Muscle layer of duodenum (tissue), 2 donors: Measurements from ENCODE around the gene PDGFC.

Experiments
- H3K27ac ChIP-seq: one replicate; pipeline ENCODE4 v1.7.0; 2013; ENCODE audit warnings: mild to moderate bottlenecking, low read length
- H3K27me3 ChIP-seq: one replicate; pipeline ENCODE4 v1.7.0; 2013; ENCODE audit warnings: low read depth, mild to moderate bottlenecking, control low read depth, low read length
- H3K36me3 ChIP-seq, 2 donors: one replicate each; pipeline ENCODE4 v1.7.0; 2013; ENCODE audit warnings: low read length in 2 of 2, control low read depth in 1 of 2, mild to moderate bottlenecking in 1 of 2; ENCODE audit not compliant: insufficient read depth in 2 of 2, control insufficient read depth in 1 of 2
- H3K4me1 ChIP-seq, 2 donors: one replicate each; pipeline ENCODE4 v1.7.0; 2013; ENCODE audit warnings: low read length in 2 of 2, mild to moderate bottlenecking in 2 of 2, control low read depth in 1 of 2, moderate library complexity in 1 of 2; ENCODE audit not compliant: insufficient read depth in 2 of 2, control insufficient read depth in 1 of 2
- H3K4me3 ChIP-seq, 2 donors: one replicate each; pipeline ENCODE4 v1.7.0; 2013; ENCODE audit warnings: low read length in 2 of 2, low read depth in 1 of 2, mild to moderate bottlenecking in 1 of 2
- H3K9me3 ChIP-seq, 2 donors: one replicate each; pipeline ENCODE4 v1.7.0; 2013; ENCODE audit warnings: low read length in 2 of 2, control low read depth in 1 of 2, mild to moderate bottlenecking in 1 of 2; ENCODE audit not compliant: control insufficient read depth in 1 of 2
- donor health status: healthy.

PDGFC gene

GRCh38 chr4:156971676-156972378 is at the start of gene PDGFC:
Gene PDGFC, minus strand, starts transcription at chr4:156971799. Its CDS starts 896 bp downstream, at chr4:156970903.
- Histone ChIP-seq H3K4me3 (peak within 1 kb of the TSS; percentile 68 to 91), H3K27me3 (no peaks in the 10 kb centered on the region), H3K36me3 (no peaks in the 10 kb centered on the region), H3K27ac (peak within 1 kb of the TSS; percentile 92), H3K4me1 (peaks cover 9 to 11% of the 10 kb centered on the region in 2 donors), H3K9me3 (no peaks in the 10 kb centered on the region)

DNA sequence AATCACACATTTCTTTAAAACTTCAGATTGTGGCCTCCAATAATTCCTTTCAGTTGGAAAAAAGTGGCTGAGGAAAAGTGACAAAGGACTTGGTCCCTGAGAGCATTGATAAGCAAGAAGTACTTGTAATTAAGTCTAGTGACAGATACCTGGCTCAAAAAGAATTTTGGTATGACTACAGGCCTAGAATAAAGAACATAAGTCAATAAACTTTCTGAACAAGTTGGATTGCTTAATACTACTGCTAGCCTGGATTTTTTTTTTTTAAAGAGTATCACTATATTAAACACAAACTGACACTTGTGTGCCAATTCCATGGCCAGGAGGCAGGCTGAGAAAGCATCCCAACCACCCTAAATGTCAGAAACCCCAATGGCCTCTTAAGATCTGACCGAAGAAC is 49.3 kb upstream of the PDGFC start:
- Histone ChIP-seq H3K4me3 (no peak overlapping the region), H3K36me3 (no peaks in the 10 kb centered on the region), H3K4me1 (no peaks in the 10 kb centered on the region), H3K27me3 (no peaks in the 10 kb centered on the region), H3K27ac (no peak overlapping the region), H3K9me3 (no peaks in the 10 kb centered on the region)

DNA sequence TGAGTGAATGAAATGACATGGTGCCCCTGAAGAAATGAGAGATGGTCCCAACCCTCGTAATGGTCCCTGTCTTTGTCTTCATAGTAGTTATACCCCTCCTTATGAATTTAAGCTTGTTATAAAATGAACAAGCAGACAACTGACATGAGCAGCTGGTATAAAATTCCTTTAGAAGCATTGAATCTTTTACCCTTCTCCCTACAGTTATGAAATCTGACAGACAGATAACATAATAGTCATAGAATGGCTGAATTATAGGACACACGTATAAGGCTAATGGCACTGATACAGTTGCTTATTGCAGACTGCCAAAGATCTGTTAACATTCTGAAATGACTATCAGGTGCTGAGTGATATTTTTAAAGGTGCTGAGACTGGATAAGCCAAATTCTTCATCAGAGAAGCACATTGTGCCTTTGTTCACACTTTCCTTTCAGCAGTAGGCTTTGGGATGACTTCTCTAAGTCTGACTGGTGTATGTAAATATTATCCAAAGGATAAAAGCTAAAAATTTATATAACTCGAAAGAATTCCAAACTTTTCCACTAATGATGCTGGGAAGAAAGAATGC is 47.4 kb upstream of the PDGFC start:
- Histone ChIP-seq H3K27ac (no peak overlapping the region), H3K4me1 (no peaks in the 10 kb centered on the region), H3K4me3 (no peak overlapping the region), H3K27me3 (no peaks in the 10 kb centered on the region), H3K9me3 (no peaks in the 10 kb centered on the region), H3K36me3 (no peaks in the 10 kb centered on the region)

- H3K27me3 ChIP-seq = no peaks in the 10 kb centered on the region
- H3K36me3 ChIP-seq = no peaks in the 10 kb centered on the region
- H3K9me3 ChIP-seq = no peaks in the 10 kb centered on the region
- no peak overlapping the region for H3K27ac ChIP-seq
- no peak overlapping the region for H3K4me3 ChIP-seq
- H3K4me1 ChIP-seq = no peaks in the 10 kb centered on the region
These were observed 43.3 kb upstream of the PDGFC start for GRCh38 chr4:157014621-157015591.

GRCh38 chr4:157013656-157014055 is 42.1 kb upstream of the PDGFC start:
- no peaks in the 10 kb centered on the region for H3K27me3 ChIP-seq
- H3K9me3 ChIP-seq = no peaks in the 10 kb centered on the region
- H3K4me3 ChIP-seq = no peak overlapping the region
- H3K4me1 ChIP-seq = no peaks in the 10 kb centered on the region
- H3K36me3 ChIP-seq = no peaks in the 10 kb centered on the region
- H3K27ac ChIP-seq = no peak overlapping the region

DNA sequence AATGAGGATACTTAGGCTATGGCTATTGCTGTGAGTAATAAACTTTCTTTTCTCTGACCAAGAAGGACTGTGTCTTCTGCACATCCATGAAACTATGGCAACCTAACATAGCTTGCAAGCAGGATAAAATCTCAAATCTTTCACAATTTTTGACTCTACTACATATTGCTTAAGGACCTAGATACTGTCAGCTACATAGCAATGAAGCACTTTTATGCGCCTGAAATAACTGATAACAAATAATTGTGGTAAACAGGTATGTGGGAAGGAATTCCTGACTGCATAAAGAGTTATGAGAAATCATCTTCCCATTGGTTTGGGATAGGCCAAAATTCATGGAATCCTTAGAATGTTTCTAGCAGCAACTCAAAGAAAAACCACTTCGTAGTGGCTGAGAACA is 41.2 kb upstream of the PDGFC start:
- Histone ChIP-seq H3K9me3 (no peaks in the 10 kb centered on the region), H3K27ac (no peak overlapping the region), H3K4me3 (no peak overlapping the region), H3K4me1 (no peaks in the 10 kb centered on the region), H3K36me3 (no peaks in the 10 kb centered on the region), H3K27me3 (no peaks in the 10 kb centered on the region)

- no peak overlapping the region for H3K27ac ChIP-seq
- H3K9me3 ChIP-seq = no peaks in the 10 kb centered on the region
- H3K4me3 ChIP-seq = no peak overlapping the region
- H3K36me3 ChIP-seq = no peaks in the 10 kb centered on the region
- no peaks in the 10 kb centered on the region for H3K4me1 ChIP-seq
- no peaks in the 10 kb centered on the region for H3K27me3 ChIP-seq
These were observed 40.7 kb upstream of the PDGFC start for GRCh38 chr4:157012296-157012695.

DNA sequence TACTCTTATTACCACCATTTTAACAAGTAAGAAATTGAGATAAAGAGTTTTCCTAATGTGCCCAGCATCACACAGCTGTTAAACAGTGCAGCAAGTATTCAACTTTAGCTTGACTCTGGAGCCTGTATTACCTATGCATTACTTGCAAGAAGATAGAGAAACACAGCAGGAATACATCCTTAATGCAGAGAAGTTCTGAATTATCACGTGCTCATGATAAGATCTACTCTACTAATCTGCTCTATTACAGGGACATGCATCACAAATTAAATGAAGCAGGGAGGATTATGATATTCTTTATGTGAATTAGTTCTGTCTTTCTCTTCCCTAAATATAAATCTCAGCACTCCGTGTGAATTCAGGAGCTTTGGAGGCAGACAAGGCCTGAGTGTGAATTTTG is 39.0 kb upstream of the PDGFC start:
- Histone ChIP-seq H3K4me3 (no peak overlapping the region), H3K4me1 (no peaks in the 10 kb centered on the region), H3K27me3 (no peaks in the 10 kb centered on the region), H3K9me3 (no peaks in the 10 kb centered on the region), H3K36me3 (no peaks in the 10 kb centered on the region), H3K27ac (no peak overlapping the region)

DNA sequence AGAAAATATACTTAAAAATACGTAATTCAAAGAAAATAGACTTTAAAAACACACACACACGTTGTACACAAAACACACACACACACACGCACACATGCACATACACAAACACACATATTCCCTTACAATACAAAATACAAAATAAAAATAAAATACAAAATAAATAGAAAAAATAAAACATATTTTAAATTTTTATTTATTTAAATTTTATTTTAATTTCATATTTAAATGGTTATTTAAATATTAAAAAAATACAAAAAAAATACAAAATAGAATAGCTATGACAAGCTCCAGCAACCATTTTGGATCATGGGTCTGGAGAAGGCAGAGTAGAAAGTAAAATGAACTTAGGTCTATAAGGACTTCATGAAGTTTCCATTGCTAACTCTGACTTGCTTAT is 34.2 kb upstream of the PDGFC start:
- H3K4me3 ChIP-seq = no peak overlapping the region
- H3K27ac ChIP-seq = no peak overlapping the region
- H3K27me3 ChIP-seq = no peaks in the 10 kb centered on the region
- H3K36me3 ChIP-seq = no peaks in the 10 kb centered on the region
- no peaks in the 10 kb centered on the region for H3K9me3 ChIP-seq
- no peaks in the 10 kb centered on the region for H3K4me1 ChIP-seq

- no peaks in the 10 kb centered on the region for H3K4me1 ChIP-seq
- no peaks in the 10 kb centered on the region for H3K36me3 ChIP-seq
- no peak overlapping the region for H3K27ac ChIP-seq
- H3K4me3 ChIP-seq = no peak overlapping the region
- no peaks in the 10 kb centered on the region for H3K27me3 ChIP-seq
- no peaks in the 10 kb centered on the region for H3K9me3 ChIP-seq
These were observed 33.6 kb upstream of the PDGFC start for GRCh38 chr4:157005193-157005592.
